Activated CD4-positive, alpha-beta T cell treated with anti-CD3 and anti-CD28 coated beads, Interleukin-2, amount 50 U/mL, for 16 hours (primary cell): Measurements from ENCODE around the gene WDR33.
"Not testable (repeated sequence)": the region's sequence is repeated elsewhere in the genome, so short reads cannot be mapped to it uniquely, and the experiment has no call there.

Source experiments
- DNase-seq: peaks from one replicate; pipeline ENCODE4 v3.0.0-alpha.2; 2020

The WDR33 gene

GRCh38 chr2:127807678-127808353, 3.2 kb downstream of the WDR33 start:
- DNase-seq: no peak

GRCh38 chr2:127806860-127807259, 4.1 kb downstream of the WDR33 start:
- not testable (repeated sequence) for DNase-seq

GRCh38 chr2:127805491-127805890, 5.5 kb downstream of the WDR33 start:
- no peak for DNase-seq

GRCh38 chr2:127799926-127800325, 11.0 kb downstream of the WDR33 start:
- no peak for DNase-seq

GRCh38 chr2:127796389-127796788, 14.6 kb downstream of the WDR33 start:
- no peak for DNase-seq

- not testable (repeated sequence) for DNase-seq
Measured at GRCh38 chr2:127794901-127795300, 16.1 kb downstream of the WDR33 start.

GRCh38 chr2:127792805-127793204, 18.2 kb downstream of the WDR33 start:
- no peak for DNase-seq

- peak; percentile 12 for DNase-seq
Measured at GRCh38 chr2:127790694-127791529, 20.1 kb downstream of the WDR33 start.

GRCh38 chr2:127786048-127786809, 24.7 kb downstream of the WDR33 start:
- no peak for DNase-seq

GRCh38 chr2:127784965-127785518, 25.9 kb downstream of the WDR33 start:
- DNase-seq: no peak

GRCh38 chr2:127783101-127783500, 27.9 kb downstream of the WDR33 start:
- no peak for DNase-seq

GRCh38 chr2:127778850-127779249, 32.1 kb downstream of the WDR33 start:
- no peak for DNase-seq

GRCh38 chr2:127778447-127778846, 32.5 kb downstream of the WDR33 start:
- DNase-seq: no peak

GRCh38 chr2:127776122-127776780, 34.7 kb downstream of the WDR33 start:
- DNase-seq: no peak

GRCh38 chr2:127771756-127772155, 39.2 kb downstream of the WDR33 start:
- DNase-seq: no peak

GRCh38 chr2:127770973-127771735, 39.8 kb downstream of the WDR33 start:
- peak; percentile 25 for DNase-seq

- DNase-seq: not testable (repeated sequence)
Measured at GRCh38 chr2:127770534-127770933, 40.4 kb downstream of the WDR33 start.

- no peak for DNase-seq
Measured at GRCh38 chr2:127769587-127769986, 41.4 kb downstream of the WDR33 start.

- DNase-seq: no peak
Measured at GRCh38 chr2:127768775-127769479, 42.0 kb downstream of the WDR33 start.

- DNase-seq: no peak
Measured at GRCh38 chr2:127763776-127764175, 47.2 kb downstream of the WDR33 start.

- no peak for DNase-seq
Measured at GRCh38 chr2:127762846-127763245, 48.1 kb downstream of the WDR33 start.
